Choroid plexus epithelial cell (primary cell): ENCODE measurements around the gene SOD2.
A peak's percentile ranks its signal among the peaks of the same experiment; 100 is the strongest.
"Not testable (repeated sequence)": the region's sequence is repeated elsewhere in the genome, so short reads cannot be mapped to it uniquely, and the experiment has no call there.

Experiments used
- DNase-seq: peaks from one replicate; pipeline ENCODE4 v3.0.0-alpha.2; 2010; ENCODE audit warnings: low read depth
- H3K4me3 ChIP-seq: 2 replicates; pipeline ENCODE4 v1.5.1; 2011; ENCODE audit warnings: low read depth, mild to moderate bottlenecking, control low read depth, low read length, moderate library complexity
- CTCF ChIP-seq: conservative IDR thresholded peaks from 2 replicates; pipeline ENCODE4 v1.5.1; 2011; ENCODE audit warnings: low read depth, mild to moderate bottlenecking, control low read depth, inconsistent platforms, low read length, moderate library complexity

The SOD2 gene

DNA sequence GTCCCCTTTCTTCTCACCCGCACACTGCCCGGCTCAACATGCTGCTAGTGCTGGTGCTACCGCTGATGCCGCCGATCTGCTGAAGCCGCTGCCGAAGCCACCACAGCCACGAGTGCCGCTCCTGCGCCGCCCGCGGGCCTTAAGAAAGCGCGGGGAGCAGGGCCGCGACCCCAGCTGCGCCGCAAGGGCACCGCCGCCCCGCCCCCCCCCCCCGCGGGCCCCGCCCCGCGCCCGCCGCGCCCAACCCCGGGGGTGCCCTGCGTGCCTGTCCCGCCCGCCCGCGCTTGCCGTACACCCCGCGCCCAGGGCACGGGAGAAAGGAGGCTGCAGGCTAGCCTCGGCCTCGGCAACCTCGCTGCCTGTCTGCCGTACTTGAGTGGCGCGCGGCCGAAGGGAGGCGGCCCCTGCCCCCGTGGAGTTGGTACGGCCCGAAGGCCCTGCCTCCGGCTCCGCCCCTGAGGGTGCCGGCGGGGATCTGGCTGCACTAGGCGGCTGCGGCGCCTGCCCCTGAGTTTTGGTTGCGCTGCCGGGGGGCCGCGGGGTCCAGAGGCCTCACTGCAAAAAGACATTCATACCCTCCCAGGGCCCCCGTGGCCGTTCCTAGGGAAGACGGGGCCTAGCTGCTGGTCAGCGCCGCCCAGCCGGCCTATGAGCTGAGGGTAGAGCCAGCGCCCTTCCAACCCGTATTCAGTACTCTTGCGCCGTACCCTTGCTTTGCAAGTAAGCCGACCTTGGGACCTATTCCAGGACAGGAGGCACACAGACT is at the start of gene SOD2:
TSS of gene SOD2 (minus strand) at position 114 of the 766 bp plus-strand sequence. CDS start at position 40, 74 bp downstream.
- peak within 1 kb of the TSS; percentile 84 for H3K4me3 ChIP-seq
- DNase-seq, result peak; percentile 84
- no peak for TF ChIP-seq CTCF

DNA sequence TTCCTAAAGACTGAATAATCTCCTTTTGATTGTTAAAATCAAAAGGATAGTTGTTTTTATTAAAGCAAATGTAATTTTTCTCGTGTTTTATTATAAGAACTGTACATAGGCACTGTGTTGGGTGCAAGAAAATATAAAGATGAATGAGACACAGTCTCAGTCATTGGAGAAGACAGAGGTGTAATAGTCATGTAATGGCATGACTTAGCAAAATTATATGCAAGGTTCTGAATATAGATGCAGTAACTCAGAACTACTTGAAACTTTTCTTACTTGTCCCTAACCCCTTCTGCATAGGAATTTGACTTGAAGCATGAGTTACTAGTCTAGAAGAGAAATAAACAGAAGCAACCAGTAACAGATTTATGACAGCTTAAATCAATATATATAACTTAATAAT is 49.1 kb upstream of the SOD2 start:
- H3K4me3 ChIP-seq, result no peak overlapping the region
- no peak for DNase-seq
- no peak for TF ChIP-seq CTCF

GRCh38 chr6:159739341-159739740 is 46.3 kb upstream of the SOD2 start:
- H3K4me3 ChIP-seq, result no peak overlapping the region
- no peak for TF ChIP-seq CTCF
- DNase-seq, result no peak

- DNase-seq, result no peak
- no peak for TF ChIP-seq CTCF
Observed at GRCh38 chr6:159736908-159737307, 43.9 kb upstream of the SOD2 start.

GRCh38 chr6:159733395-159733794 is 40.4 kb upstream of the SOD2 start:
- not testable (repeated sequence) for DNase-seq, H3K4me3 ChIP-seq

More at GRCh38 chr6:159736908-159737307, 43.9 kb upstream of the SOD2 start:
- H3K4me3 ChIP-seq, result no peak overlapping the region

GRCh38 chr6:159732550-159732949 is 39.5 kb upstream of the SOD2 start:
- H3K4me3 ChIP-seq, DNase-seq: not testable (repeated sequence)

DNA sequence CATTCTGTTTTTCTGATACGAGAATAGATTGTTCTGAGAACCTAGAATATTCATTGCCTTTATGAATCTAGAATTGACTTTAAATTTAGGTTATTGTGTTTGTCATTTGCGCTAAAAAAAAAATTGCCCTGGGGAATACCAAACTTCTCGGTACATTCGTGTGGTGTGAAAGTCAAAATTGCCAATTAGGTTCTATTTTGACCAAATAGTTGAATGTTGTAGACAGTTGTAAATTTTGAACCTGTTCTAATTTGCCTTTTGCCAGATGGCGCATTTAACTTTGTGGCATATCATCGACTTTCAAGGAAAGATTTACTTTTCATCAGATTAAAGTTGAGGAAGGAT is 37.3 kb upstream of the SOD2 start:
- DNase-seq, result no peak
- H3K4me3 ChIP-seq, result no peak overlapping the region
- TF ChIP-seq CTCF, result no peak

DNA sequence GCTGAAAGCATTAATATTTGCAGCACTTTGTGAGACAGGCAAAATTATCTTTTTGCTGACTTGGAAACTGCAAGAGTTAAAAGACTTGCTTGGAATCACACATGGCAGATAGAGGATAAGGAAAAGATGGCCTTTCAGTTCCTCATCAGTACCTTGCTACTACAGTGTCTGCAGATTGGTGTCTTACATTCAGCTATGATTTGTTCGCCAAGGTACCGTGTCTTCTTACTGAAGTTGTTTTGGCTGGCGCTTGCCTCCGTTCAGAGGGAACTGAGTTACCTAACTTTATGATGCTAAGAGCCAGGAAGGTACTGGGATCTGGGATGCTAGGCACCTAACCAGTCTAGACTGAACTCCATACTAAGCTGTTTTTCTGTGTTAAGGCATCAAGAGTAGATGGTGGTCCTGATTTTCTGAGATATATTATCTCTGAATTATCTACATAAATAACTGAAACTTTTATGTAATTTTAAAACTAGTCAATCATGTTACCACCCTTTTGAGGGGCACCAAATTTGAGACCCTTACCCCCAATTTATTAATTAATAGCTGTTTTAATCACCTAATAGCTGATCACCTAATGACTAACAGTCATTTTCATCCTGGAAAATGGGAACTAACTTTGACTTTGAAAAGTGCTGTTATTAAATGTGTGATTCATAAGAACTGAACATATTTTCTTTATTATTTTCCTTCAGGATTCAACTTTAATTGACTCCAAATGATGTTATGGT is 36.7 kb upstream of the SOD2 start:
- DNase-seq, result peak; percentile 27
- TF ChIP-seq CTCF, result no peak
- H3K4me3 ChIP-seq, result peak overlapping the region; percentile 19
